AG04449 (cell line): ENCODE measurements around the gene PNN.
"Not testable (repeated sequence)": the region's sequence is repeated elsewhere in the genome, so short reads cannot be mapped to it uniquely, and the experiment has no call there.

ENCODE experiments used
- CTCF ChIA-PET: fragments of 350-600 bp; formaldehyde crosslinking; extraction: SDS; loops from one replicate; lab custom pipeline; 2021; ENCODE audit warnings: antibody characterized with exemption; lab: Yijun Ruan, JAX
- POLR2A ChIA-PET: fragments of 400-600, 350-600 bp; formaldehyde crosslinking; extraction: SDS; loops from one replicate; lab custom pipeline; 2020; ENCODE audit warnings: antibody characterized with exemption, inconsistent platforms; lab: Yijun Ruan, JAX
- DNase-seq: peaks from one replicate; pipeline ENCODE4 v3.0.0-alpha.2; 2010; ENCODE audit warnings: low read depth, low spot score
- H3K4me3 ChIP-seq: 2 replicates; pipeline ENCODE4 v1.5.1; 2011; ENCODE audit warnings: low read depth, mild to moderate bottlenecking, control low read depth, low read length
- TF ChIP-seq, protein P1 (sequence below): IDR thresholded peaks from one replicate; pipeline ENCODE4 v1.5.1; 2011; ENCODE audit warnings: mild to moderate bottlenecking, moderate library complexity, low read length, control low read depth, inconsistent platforms; ENCODE audit not compliant: insufficient read depth; ENCODE audit errors: missing control alignments

The PNN gene

DNA sequence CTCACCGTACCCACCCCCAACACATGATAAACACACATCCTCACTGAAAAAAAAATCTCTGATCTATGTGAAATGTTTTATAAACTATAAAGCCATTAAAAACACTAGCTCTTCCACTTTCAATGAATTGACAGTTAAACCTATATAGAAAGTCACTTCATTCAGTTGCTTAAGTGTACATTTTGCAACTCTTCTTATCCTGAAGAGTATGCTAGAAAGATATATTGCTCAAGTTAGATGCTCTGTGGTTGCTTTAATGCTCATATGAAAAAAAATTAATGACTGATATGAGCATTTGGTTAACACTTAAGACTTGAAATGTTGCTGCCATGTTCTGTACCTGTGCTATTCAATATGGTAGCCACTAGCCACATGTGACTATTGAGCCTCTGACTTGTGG lies 37.6 kb downstream of the PNN start:
- ChIA-PET CTCF (interaction anchor here (1.4 kb wide), 1 partner anchor 17 kb away, joined by 4 read pairs; no protein-coding TSS in a partner anchor), POLR2A (interaction anchor here (0.7 kb wide), 1 partner anchor 24 kb away, joined by 4 read pairs; no protein-coding TSS in a partner anchor)
- H3K4me3 ChIP-seq: no peak overlapping the region
- TF ChIP-seq, protein P1, sequence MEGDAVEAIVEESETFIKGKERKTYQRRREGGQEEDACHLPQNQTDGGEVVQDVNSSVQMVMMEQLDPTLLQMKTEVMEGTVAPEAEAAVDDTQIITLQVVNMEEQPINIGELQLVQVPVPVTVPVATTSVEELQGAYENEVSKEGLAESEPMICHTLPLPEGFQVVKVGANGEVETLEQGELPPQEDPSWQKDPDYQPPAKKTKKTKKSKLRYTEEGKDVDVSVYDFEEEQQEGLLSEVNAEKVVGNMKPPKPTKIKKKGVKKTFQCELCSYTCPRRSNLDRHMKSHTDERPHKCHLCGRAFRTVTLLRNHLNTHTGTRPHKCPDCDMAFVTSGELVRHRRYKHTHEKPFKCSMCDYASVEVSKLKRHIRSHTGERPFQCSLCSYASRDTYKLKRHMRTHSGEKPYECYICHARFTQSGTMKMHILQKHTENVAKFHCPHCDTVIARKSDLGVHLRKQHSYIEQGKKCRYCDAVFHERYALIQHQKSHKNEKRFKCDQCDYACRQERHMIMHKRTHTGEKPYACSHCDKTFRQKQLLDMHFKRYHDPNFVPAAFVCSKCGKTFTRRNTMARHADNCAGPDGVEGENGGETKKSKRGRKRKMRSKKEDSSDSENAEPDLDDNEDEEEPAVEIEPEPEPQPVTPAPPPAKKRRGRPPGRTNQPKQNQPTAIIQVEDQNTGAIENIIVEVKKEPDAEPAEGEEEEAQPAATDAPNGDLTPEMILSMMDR: no peak
- DNase-seq: no peak

DNA sequence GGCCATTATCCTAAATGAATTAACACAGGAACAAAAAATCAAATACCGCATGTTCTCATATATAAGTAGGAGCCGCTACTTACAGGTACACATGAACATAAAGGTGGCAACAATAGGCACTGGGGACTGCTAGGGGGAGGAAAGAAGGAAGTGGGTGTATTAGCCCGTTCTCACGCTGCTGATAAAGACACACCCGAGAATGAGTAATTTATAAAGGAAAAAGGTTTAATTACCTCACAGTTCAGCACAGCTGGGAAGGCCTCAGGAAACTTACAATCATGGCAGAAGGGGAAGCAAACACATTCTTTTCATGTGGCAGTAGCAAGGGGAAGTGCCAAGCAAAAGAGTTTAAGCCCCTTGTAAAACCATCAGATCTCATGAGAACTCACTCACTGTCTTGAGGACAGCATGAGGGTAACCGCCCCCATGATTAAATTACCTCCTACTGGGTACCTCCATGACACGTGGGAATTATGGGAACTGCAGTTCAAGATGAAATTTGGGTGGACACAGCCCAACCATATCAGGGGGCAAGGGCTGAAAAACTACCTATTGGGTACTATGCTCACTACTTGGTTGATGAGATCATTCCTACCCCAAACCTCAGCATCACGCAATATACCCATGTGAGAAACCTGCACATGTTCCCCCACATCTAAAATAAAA lies 42.3 kb downstream of the PNN start:
- no peak for DNase-seq
- POLR2A ChIA-PET: no interaction called here
- TF ChIP-seq, protein P1: no peak
- CTCF ChIA-PET: no interaction called here
- no peak overlapping the region for H3K4me3 ChIP-seq

DNA sequence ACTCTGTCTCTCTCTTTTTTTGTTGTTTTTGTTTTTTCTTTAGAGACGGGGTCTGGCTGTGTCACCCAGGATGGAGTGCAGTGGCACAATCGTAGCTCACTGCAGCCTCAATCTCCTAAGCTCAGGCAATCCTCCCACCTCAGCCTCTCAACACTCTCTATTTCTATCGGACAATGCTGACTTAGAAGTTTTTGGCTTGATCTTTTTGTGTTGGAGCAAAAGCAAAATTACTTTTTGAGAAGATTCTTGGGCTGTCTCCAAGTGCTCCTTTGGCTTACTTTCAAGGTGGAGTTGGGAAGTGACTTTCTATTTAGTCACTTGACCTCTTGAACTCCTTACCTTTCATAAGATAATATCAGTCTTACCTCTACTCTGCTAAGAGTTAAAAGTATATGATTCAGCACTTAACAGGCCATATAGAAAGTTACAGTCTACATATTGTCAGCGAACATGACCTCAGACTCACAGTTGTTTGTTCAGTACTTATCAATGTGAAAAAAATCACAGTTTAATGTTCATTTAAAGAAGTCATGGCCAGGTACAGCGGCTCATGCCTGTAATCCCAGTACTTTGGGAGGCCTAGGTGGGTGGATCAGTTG lies 43.2 kb downstream of the PNN start:
- TF ChIP-seq, protein P1: no peak
- H3K4me3 ChIP-seq: no peak overlapping the region
- DNase-seq: no peak
- ChIA-PET CTCF (no interaction called here), POLR2A (no interaction called here)

DNA sequence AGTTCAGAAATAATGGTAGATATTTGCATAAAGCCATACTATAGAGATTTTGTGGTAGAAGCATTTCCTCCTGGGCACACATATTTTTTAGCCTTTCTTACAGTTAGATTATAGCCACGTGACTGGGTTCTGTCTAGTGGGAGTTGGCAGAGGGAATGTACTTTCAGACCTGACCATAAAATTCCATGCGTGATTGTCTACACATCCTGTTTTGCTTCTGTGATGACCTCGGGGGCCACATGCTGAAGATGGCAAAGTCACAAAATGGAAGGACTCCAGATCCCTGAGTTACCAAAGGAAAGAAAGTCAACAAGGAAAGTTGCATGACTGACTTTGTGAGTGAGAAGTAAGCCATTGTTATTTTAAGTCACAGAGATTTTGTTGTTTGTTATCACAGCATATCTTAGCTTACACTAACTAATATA lies 44.0 kb downstream of the PNN start:
- TF ChIP-seq, protein P1: no peak
- CTCF ChIA-PET: no interaction called here
- POLR2A ChIA-PET: no interaction called here
- H3K4me3 ChIP-seq: no peak overlapping the region
- DNase-seq: no peak

DNA sequence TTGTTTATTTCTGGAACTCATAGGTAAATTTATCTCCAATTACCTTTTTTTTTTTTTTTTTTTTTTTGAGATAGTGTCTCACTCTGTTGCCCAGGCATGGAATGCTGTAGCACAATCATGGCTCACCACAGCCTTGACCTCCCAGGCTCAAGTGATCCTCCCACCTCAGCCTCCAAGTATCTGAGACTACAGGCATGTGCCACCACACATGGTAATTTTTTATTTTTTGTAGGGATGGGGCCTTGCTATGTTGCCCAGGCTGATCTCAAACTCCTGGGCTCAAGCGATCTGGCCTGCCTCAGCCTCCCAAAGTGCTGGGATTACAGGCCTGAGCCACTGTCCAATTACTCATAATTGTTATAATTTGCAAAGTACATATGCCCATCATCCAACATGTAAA lies 45.4 kb downstream of the PNN start:
- POLR2A ChIA-PET, DNase-seq, CTCF ChIA-PET, H3K4me3 ChIP-seq: not testable (repeated sequence)

DNA sequence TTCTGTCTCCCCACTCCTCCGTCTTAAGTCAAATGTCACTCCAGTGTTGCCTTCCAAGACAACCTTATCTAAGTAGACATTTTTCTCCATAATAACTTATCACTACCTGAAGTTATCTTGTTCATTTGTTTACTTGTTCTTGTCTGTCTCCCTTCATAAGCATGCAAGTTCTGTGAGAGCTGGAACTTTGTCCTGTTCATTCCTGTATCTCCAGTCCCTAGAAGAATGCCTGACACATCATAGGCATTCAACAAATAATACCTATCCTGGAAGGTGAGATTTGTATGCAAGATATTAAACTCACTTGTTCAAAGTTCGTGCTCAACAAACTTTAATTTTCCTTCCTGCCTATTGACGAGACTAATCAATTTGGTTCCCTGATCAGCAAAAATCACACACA lies 53.0 kb downstream of the PNN start:
- TF ChIP-seq, protein P1: no peak
- no peak for DNase-seq
- ChIA-PET CTCF (no interaction called here), POLR2A (no interaction called here)
- no peak overlapping the region for H3K4me3 ChIP-seq
